HPDE6-E6E7 (cell line): ENCODE results near the gene OXNAD1.
A peak's percentile ranks its signal among the peaks of the same experiment; 100 is the strongest.

ENCODE experiments used
- DNase-seq: peaks from one replicate; pipeline ENCODE4 v3.0.0; 2011; ENCODE audit warnings: missing footprints; ENCODE audit errors: extremely low spot score

Gene OXNAD1

DNA sequence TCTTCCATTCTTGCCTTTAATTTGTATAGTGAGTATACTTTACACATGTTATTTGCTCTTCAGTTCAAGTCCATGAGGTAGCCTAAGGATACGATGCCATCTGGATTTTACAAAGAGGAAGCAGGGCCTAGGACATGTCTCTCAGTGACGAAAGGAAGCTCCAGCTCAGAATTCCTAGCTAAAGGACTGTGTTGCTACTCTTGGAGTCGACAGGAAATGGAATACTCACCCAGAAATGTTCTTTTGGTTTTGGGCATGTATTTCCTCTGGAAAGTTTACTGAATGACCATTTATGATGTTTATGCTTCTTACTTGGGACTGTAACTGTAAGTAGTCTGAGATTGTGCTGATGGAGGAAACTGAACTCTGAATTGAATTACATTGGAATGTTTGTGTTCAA is 12.5 kb downstream of the OXNAD1 start:
- no peak for DNase-seq

- DNase-seq = no peak
Measured at GRCh38 chr3:16279010-16279801, 14.2 kb downstream of the OXNAD1 start.

DNA sequence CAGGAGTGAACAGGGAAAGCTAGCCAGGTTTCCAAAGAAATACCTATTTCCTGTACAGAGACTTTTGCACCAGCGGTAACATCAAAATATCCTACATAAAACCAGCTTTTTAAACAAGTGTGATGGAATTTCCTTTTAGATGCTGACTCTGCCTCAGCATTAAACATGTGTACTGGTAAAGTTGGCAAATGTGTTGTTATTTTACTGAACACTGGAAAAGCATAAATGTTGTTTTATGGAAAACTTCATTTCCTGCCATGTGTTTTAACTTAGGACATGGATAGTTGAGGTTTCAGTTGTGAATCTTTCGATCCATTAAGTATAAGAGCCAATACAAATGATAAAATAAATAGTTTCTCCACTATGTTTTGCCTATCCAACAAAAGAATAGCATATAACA is 15.7 kb downstream of the OXNAD1 start:
- DNase-seq = no peak

GRCh38 chr3:16284633-16285032 is 19.6 kb downstream of the OXNAD1 start:
- DNase-seq = no peak

GRCh38 chr3:16286161-16286560 is 21.1 kb downstream of the OXNAD1 start:
- no peak for DNase-seq

GRCh38 chr3:16286751-16287543 is 21.9 kb downstream of the OXNAD1 start:
- DNase-seq = no peak

GRCh38 chr3:16288664-16289063 is 23.7 kb downstream of the OXNAD1 start:
- no peak for DNase-seq

- no peak for DNase-seq
Measured at GRCh38 chr3:16289144-16289889, 24.3 kb downstream of the OXNAD1 start.

GRCh38 chr3:16290007-16290826 is 25.2 kb downstream of the OXNAD1 start:
- DNase-seq = peak; percentile 3

- no peak for DNase-seq
Measured at GRCh38 chr3:16290827-16291196, 25.8 kb downstream of the OXNAD1 start.

- DNase-seq = no peak
Measured at GRCh38 chr3:16294844-16295243, 29.8 kb downstream of the OXNAD1 start.

DNA sequence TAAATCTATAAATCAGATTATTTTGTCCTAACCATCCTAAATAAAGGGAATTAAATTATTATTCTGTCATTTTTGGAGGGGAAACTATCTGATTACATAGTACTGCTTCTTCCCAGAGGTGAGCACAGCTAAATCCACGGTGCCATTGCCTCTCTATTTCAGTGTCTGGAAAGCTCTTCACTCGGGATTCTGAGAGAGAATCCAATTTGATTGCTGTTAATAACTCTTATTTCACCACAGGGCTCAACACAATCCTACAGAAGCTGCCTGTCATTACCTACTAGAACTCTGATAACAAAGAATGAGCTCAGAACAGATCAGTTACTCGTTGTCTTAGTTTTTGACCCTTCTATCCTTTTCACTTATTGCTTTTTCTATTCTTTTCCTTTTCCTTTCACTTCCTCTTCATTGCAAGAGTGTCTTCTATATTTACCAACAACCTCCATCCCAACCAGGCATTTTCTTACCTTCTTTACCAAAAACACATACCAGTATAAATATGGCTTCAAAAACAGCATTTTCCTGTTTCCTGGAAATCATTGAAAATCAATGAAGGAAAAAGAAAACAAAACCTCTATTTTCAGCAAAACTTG is 30.4 kb downstream of the OXNAD1 start:
- DNase-seq = no peak

GRCh38 chr3:16297997-16298885 is 33.2 kb downstream of the OXNAD1 start:
- no peak for DNase-seq

DNA sequence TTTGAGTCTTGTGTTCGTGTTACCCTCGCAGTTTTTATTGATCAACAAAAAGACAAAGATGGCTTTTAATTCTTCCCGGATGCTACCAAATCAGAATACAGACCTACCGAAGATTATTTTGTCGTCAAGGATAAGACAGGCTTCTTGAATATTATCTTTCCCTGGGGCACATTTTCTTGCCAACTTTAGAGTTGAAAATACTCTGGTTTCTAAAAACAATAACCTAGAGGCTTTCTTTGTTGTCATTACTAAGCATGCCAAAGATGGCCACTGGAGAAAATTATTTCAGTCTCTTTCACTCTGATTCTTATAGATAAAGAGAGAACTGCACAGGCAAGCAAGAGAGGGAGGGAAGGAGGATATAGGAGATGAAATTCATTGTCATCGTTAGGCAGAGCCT is 33.9 kb downstream of the OXNAD1 start:
- DNase-seq = no peak

DNA sequence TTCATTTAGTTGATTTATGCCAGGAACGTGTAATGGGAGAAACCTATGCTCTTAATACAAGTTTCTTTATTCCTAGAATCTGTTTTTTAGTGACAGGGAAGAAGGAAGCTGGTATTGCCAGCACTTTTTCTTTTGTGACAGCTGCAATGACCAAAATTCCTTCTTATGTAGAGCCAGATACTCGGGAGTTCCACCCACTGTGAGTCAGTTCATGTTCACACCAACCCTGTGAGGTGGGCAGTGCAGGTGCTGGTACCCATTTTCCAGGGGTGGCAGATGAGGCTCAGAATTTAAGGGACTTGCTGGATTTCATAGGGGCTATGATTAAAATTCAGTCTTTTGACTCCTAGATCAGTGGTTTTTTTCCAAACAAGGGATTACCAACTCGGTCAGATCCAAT is 34.7 kb downstream of the OXNAD1 start:
- DNase-seq = no peak

- DNase-seq = no peak
Measured at GRCh38 chr3:16300307-16300706, 35.3 kb downstream of the OXNAD1 start.

DNA sequence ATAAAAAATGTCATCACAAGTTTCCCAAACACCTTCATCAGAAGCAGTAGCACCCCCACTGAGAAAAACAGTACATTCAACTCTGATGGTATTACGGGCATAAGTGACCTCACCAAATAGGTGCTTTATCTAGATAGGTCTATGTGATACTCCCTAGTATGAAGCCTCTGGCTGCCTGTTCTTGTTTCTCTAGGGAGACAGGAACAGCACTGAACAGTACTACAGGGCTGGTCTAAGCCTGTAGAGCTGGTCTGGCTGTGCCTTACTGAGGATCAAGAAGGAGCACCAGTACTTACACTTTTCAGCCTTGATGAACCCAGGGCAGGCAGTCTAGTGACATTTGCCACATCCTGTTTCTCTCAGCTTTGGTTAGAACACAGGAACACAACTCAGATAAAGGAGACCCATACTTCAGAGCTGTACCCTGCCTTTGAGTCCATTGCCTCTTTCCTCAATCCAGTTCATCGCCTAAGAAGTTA is 35.9 kb downstream of the OXNAD1 start:
- DNase-seq = no peak

- no peak for DNase-seq
Measured at GRCh38 chr3:16301507-16301906, 36.5 kb downstream of the OXNAD1 start.

DNA sequence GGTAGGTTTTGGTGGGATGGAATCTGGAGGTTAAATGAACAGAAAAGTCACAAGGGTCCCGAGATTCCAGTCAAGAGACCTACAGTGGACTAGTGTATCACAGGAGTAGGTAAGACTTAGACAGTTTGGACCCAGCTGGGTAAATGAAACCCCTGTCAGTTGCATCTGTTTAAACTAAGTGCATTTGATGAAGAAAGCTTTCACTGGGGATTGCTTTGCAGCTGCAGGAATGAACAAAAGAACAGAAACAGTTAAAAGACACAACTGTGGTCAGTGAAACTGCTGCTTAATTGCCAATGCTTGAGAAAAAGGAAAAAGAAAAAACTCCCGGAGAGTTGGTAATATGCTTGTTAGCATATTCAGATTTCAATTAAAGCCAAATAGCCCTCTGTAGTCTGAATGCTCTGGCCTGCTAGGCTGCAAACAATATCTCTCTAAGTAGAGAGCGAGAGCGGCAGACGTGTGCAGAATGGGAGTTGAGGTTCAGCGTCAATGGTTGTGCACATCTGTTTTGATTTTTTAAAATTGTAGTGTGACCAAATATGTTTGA is 37.1 kb downstream of the OXNAD1 start:
- DNase-seq = no peak
